ENCODE results near the gene PHOX2A.
"Not testable (repeated sequence)": the region's sequence is repeated elsewhere in the genome, so short reads cannot be mapped to it uniquely, and the experiment has no call there.

PHOX2A gene

GRCh38 chr11:72222106-72222891 is 21.7 kb downstream of the PHOX2A start:
- DNase-seq (ENCODE audit: low spot score): no peak

GRCh38 chr11:72221386-72222075 is 22.4 kb downstream of the PHOX2A start:
- no peak for DNase-seq (ENCODE audit: low spot score)

GRCh38 chr11:72220696-72221363 is 23.1 kb downstream of the PHOX2A start:
- no peak for DNase-seq (ENCODE audit: low spot score)

- no peak for DNase-seq (ENCODE audit: low spot score)
Observed at GRCh38 chr11:72218251-72218745, 25.7 kb downstream of the PHOX2A start.

GRCh38 chr11:72217841-72218240 is 26.1 kb downstream of the PHOX2A start:
- DNase-seq (ENCODE audit: low spot score): peak; percentile 40

GRCh38 chr11:72216638-72217037 is 27.3 kb downstream of the PHOX2A start, which contains the start of gene FOLR2:
FOLR2 (plus strand) TSS chr11:72216794; CDS start chr11:72218585, 1,791 bp downstream.
- DNase-seq (ENCODE audit: low spot score): no peak

- DNase-seq (ENCODE audit: low spot score): no peak
Observed at GRCh38 chr11:72209101-72209500, 34.9 kb downstream of the PHOX2A start.

GRCh38 chr11:72208281-72208680 is 35.7 kb downstream of the PHOX2A start:
- no peak for DNase-seq (ENCODE audit: low spot score)

- not testable (repeated sequence) for DNase-seq (ENCODE audit: low spot score)
Observed at GRCh38 chr11:72206794-72207193, 37.2 kb downstream of the PHOX2A start.

GRCh38 chr11:72204886-72205285 is 39.1 kb downstream of the PHOX2A start:
- DNase-seq (ENCODE audit: low spot score): no peak

- no peak for DNase-seq (ENCODE audit: low spot score)
Observed at GRCh38 chr11:72203163-72203562, 40.8 kb downstream of the PHOX2A start.

- DNase-seq (ENCODE audit: low spot score): no peak
Observed at GRCh38 chr11:72202571-72202970, 41.4 kb downstream of the PHOX2A start.

- DNase-seq (ENCODE audit: low spot score): not testable (repeated sequence)
Observed at GRCh38 chr11:72201445-72201844, 42.5 kb downstream of the PHOX2A start.

GRCh38 chr11:72195518-72196270 is 48.3 kb downstream of the PHOX2A start:
- no peak for DNase-seq (ENCODE audit: low spot score)

- DNase-seq (ENCODE audit: low spot score): no peak
Observed at GRCh38 chr11:72191961-72192381, 52.0 kb downstream of the PHOX2A start, which contains the start of gene FOLR1. FOLR1 (plus strand) TSS chr11:72192140; CDS start chr11:72192174, 34 bp downstream.

GRCh38 chr11:72190631-72191071 is 53.3 kb downstream of the PHOX2A start:
- no peak for DNase-seq (ENCODE audit: low spot score)

GRCh38 chr11:72189455-72190250 is 54.3 kb downstream of the PHOX2A start:
- DNase-seq (ENCODE audit: low spot score): peak; percentile 32

Measured in globus pallidus (tissue), 1 donor.